SU-DHL-6 (cell line): ENCODE data around the gene DQX1.

Experiments used
- CTCF ChIP-seq: fragments of 200-600 bp; sonication (generic); IDR thresholded peaks from one replicate; pipeline ENCODE4 v1.5.1; 2017; ENCODE audit warnings: antibody characterized with exemption, mild to moderate bottlenecking, low read length, moderate library complexity; ENCODE audit not compliant: insufficient read depth, poor library complexity, severe bottlenecking
- EZH2phosphoT487 ChIP-seq: fragments of 200-600 bp; sonication (generic), shearing (Covaris generic); conservative IDR thresholded peaks from 2 replicates; pipeline ENCODE4 v1.6.1; 2018; ENCODE audit warnings: mild to moderate bottlenecking, antibody characterized with exemption, low read length, moderate library complexity, mixed read lengths

DNA sequence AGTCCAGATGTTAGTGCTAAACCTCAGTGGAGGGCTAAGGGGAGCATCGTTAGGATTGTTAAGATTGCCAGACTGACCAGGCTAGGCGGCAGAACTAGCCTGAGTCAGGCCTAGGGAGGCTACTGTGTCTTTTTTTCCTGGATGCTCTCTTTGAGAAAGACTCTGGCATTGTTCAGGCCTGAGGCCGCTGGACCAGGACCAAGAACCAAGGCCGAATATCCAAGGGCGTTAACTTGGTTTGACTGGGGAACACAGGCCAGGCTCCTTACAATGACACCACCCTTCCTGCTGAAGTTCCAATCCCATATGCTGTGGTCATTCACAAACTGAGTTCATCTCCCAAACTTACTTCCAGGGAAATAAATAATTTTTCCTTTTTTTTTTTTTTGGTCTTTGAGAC lies 14.3 kb upstream of the DQX1 start:
- TF ChIP-seq CTCF (no peak), EZH2phosphoT487 (no peak)
